ENCODE measurements around the gene EI24.

- TF ChIP-seq CTCF (IDR thresholded peaks at IDR 0.05; ENCODE audit: extremely low read depth in 1 of 2, insufficient read depth in 1 of 2, low read depth in 1 of 2, low read length in 2 of 2) (no peak), POLR2AphosphoS5 (IDR thresholded peaks at IDR 0.05; ENCODE audit: insufficient read depth, low read depth, low read length) (no peak), POLR2A (IDR thresholded peaks at IDR 0.05; ENCODE audit: low read depth, low read length) (no peak), MAX (IDR thresholded peaks at IDR 0.05; ENCODE audit: insufficient read depth, insufficient read length) (no peak), EZH2 (IDR thresholded peaks at IDR 0.05; ENCODE audit: borderline replicate concordance, low read depth, low read length, severe bottlenecking) (no peak), MYC (IDR thresholded peaks at IDR 0.05; ENCODE audit: low read depth, low read length) (no peak)
Observed at GRCh38 chr11:125594958-125595357, 25.7 kb downstream of the EI24 start.
